Right forelimb (tissue), 1 donor: ENCODE measurements around the gene BIRC3.
"Not testable (repeated sequence)": the region's sequence is repeated elsewhere in the genome, so short reads cannot be mapped to it uniquely, and the experiment has no call there.

Experiments used
- DNase-seq: peaks from one replicate; pipeline ENCODE4 v3.0.0-alpha.2; 2018

BIRC3 gene

GRCh38 chr11:102296757-102297156 is 20.5 kb upstream of the BIRC3 start:
- not testable (repeated sequence) for DNase-seq

- DNase-seq: not testable (repeated sequence)
Measured at GRCh38 chr11:102300837-102301236, 16.4 kb upstream of the BIRC3 start.

- no peak for DNase-seq
Measured at GRCh38 chr11:102302241-102302640, 15.0 kb upstream of the BIRC3 start.

GRCh38 chr11:102304686-102305085 is 12.6 kb upstream of the BIRC3 start:
- no peak for DNase-seq

- DNase-seq: no peak
Measured at GRCh38 chr11:102305352-102306047, 11.8 kb upstream of the BIRC3 start.

GRCh38 chr11:102306048-102306597 is 11.2 kb upstream of the BIRC3 start:
- no peak for DNase-seq

GRCh38 chr11:102306817-102307726 is 10.2 kb upstream of the BIRC3 start:
- DNase-seq: no peak

- DNase-seq: no peak
Measured at GRCh38 chr11:102307727-102308038, 9.6 kb upstream of the BIRC3 start.

- DNase-seq: no peak
Measured at GRCh38 chr11:102309621-102310541, 7.4 kb upstream of the BIRC3 start.

- no peak for DNase-seq
Measured at GRCh38 chr11:102312667-102313066, 4.6 kb upstream of the BIRC3 start.

GRCh38 chr11:102313238-102313940 is 3.9 kb upstream of the BIRC3 start:
- no peak for DNase-seq

GRCh38 chr11:102314784-102315183 is 2.5 kb upstream of the BIRC3 start:
- no peak for DNase-seq

GRCh38 chr11:102316346-102316904 is 859 bp upstream of the BIRC3 start:
- DNase-seq: no peak

- no peak for DNase-seq
Measured at GRCh38 chr11:102317768-102318103, 452 bp downstream of the BIRC3 start.

GRCh38 chr11:102318469-102318868 is 1.2 kb downstream of the BIRC3 start:
- DNase-seq: no peak

- DNase-seq: no peak
Measured at GRCh38 chr11:102319544-102319943, 2.3 kb downstream of the BIRC3 start.

- no peak for DNase-seq
Measured at GRCh38 chr11:102320188-102320587, 2.9 kb downstream of the BIRC3 start.

GRCh38 chr11:102320679-102321078 is 3.4 kb downstream of the BIRC3 start:
- DNase-seq: no peak

GRCh38 chr11:102322560-102322959 is 5.3 kb downstream of the BIRC3 start:
- no peak for DNase-seq

GRCh38 chr11:102323542-102324251 is 6.4 kb downstream of the BIRC3 start:
- DNase-seq: no peak

- DNase-seq: no peak
Measured at GRCh38 chr11:102325088-102325487, 7.8 kb downstream of the BIRC3 start.
